Prostate gland (tissue), 2 donors: ENCODE measurements around the gene R3HCC1L. TPM values are rescaled to one million over a fixed set of nuclear protein-coding genes. Genes with fewer than 3 reads are reported as not detected.

Source experiments
- DNase-seq: peaks from one replicate; pipeline ENCODE4 v3.0.0-alpha.2; 2019; ENCODE audit warnings: low spot score
- H3K27ac ChIP-seq, 2 donors: fragments of 200-600 bp; sonication (generic); 2 replicates each; pipeline ENCODE4 v1.5.1; 2017 to 2019
- H3K27me3 ChIP-seq: fragments of 200-600 bp; sonication (generic); replicated peaks from 2 replicates; pipeline ENCODE4 v1.5.1; 2019; ENCODE audit not compliant: insufficient read depth
- H3K36me3 ChIP-seq, 2 donors: fragments of 200-600 bp; sonication (generic); 1 replicate in 1 of 2; 2 replicates in 1 of 2; pipeline versions ENCODE4 v1.5.1 to v1.8.1; 2017 to 2019
- H3K4me1 ChIP-seq: fragments of 200-600 bp; sonication (generic); replicated peaks from 2 replicates; pipeline ENCODE4 v1.5.1; 2019
- H3K4me3 ChIP-seq, 2 donors: fragments of 200-600 bp; sonication (generic); 2 replicates each; pipeline ENCODE4 v1.5.1; 2017 to 2019
- H3K9me3 ChIP-seq: fragments of 200-600 bp; sonication (generic); 2 replicates; pipeline ENCODE4 v1.5.1; 2017
- POLR2A ChIP-seq: fragments of 450-650 bp; IDR thresholded peaks from one replicate; pipeline ENCODE4 v1.6.1; 2016; ENCODE audit warnings: antibody characterized with exemption, mild to moderate bottlenecking
- POLR2AphosphoS5 ChIP-seq: sonication (generic); formaldehyde crosslinking; IDR thresholded peaks from one replicate; pipeline ENCODE4 v1.6.1; 2017; ENCODE audit warnings: antibody characterized with exemption
- WGBS: methylation state at CpG from one replicate; pipeline ENCODE4 v1.1.5; 2018; 5-methylcytosine and 5-hydroxymethylcytosine counted together
- intact Hi-C: fragments of 100-400 bp; cut with DNase I; formaldehyde crosslinking; loops from one replicate; pipeline ENCODE4 v1.14.2; 2022
- total RNA-seq, 2 donors: library from RNA; depleted of rRNA; stranded (reverse); fragments of >200 nt; gene quantifications; one replicate each; pipeline ENCODE4 v1.1.0, GENCODE V29; 2016
- TF ChIP-seq, protein P1 (sequence below), 4 experiments: fragments of 200-600 bp in 2 of 4; fragments of 450-650 bp in 2 of 4; sonication (generic) in 2 of 4; IDR thresholded peaks; 1 replicate in 3 of 4; 2 replicates in 1 of 4; pipeline ENCODE4 v1.5.1; 2016 to 2019; ENCODE audit warnings: antibody characterized with exemption in 4 of 4, mild to moderate bottlenecking in 2 of 4, moderate library complexity in 2 of 4

Gene R3HCC1L
- total RNA-seq, 2 donors from 2014 or later: 14.2 to 26.0 TPM

DNA sequence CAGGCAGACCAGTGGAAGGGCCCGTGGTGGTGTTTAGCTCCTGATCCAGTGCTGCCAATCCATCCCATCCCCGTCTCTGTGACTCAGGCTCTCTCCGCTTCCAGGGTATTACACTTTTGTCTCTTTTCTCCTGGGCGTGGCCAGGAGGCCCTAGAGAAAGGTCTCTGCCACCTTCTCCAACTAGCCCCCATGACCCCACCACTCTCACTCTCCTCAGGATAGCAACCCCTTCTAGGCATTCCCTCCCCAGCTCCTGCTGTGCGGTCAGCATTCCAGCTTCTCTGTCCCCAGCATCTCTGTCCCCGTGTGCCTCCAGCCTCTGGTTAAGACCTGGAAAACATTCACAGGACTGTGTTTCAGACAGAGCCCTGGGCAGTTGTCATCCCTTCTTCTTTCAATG, 36.2 kb upstream of the R3HCC1L start:
- Histone ChIP-seq H3K27ac (no peak overlapping the region), H3K4me3 (no peak overlapping the region), H3K4me1 (no peaks in the 10 kb centered on the region), H3K27me3 (no peaks in the 10 kb centered on the region), H3K9me3 (no peaks in the 10 kb centered on the region), H3K36me3 (no peaks in the 10 kb centered on the region)
- intact Hi-C loops: no loop called here
- TF ChIP-seq POLR2A: no peak
- TF ChIP-seq, protein P1, sequence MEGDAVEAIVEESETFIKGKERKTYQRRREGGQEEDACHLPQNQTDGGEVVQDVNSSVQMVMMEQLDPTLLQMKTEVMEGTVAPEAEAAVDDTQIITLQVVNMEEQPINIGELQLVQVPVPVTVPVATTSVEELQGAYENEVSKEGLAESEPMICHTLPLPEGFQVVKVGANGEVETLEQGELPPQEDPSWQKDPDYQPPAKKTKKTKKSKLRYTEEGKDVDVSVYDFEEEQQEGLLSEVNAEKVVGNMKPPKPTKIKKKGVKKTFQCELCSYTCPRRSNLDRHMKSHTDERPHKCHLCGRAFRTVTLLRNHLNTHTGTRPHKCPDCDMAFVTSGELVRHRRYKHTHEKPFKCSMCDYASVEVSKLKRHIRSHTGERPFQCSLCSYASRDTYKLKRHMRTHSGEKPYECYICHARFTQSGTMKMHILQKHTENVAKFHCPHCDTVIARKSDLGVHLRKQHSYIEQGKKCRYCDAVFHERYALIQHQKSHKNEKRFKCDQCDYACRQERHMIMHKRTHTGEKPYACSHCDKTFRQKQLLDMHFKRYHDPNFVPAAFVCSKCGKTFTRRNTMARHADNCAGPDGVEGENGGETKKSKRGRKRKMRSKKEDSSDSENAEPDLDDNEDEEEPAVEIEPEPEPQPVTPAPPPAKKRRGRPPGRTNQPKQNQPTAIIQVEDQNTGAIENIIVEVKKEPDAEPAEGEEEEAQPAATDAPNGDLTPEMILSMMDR (IDR thresholded peaks at IDR 0.05): no peak
- no peak for TF ChIP-seq POLR2AphosphoS5
- no peak for DNase-seq
- WGBS: 61% methylated on average over 6 of the region's 6 CpGs

DNA sequence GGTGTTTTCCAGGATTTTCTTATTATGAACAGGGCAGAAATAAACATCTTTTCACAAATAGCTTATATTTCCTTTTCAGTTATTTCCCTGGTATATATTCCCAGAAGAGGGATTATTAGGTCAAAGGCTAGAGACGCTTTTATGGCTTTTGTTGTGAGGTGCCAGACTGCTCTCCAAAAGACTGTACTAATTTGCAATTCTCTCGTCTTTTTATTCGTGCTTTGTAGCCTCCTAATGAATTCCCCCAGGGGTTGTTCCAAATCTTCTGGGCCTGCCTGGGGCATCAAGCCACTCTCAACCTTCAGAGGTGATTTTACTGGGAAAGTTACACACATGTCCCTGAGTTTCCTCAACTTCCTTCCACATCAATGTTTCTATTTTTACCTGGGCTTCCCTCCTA, 34.0 kb upstream of the R3HCC1L start:
- TF ChIP-seq POLR2AphosphoS5 (no peak), POLR2A (no peak)
- TF ChIP-seq, protein P1 (IDR thresholded peaks at IDR 0.05): no peak
- no peaks in the 10 kb centered on the region for H3K27me3 ChIP-seq
- WGBS: 54% methylated on average over 3 of the region's 3 CpGs
- no peak for DNase-seq
- no peaks in the 10 kb centered on the region for H3K9me3 ChIP-seq
- H3K36me3 ChIP-seq: no peaks in the 10 kb centered on the region
- H3K4me3 ChIP-seq: no peak overlapping the region
- H3K4me1 ChIP-seq: no peaks in the 10 kb centered on the region
- no peak overlapping the region for H3K27ac ChIP-seq
- intact Hi-C loops: no loop called here

DNA sequence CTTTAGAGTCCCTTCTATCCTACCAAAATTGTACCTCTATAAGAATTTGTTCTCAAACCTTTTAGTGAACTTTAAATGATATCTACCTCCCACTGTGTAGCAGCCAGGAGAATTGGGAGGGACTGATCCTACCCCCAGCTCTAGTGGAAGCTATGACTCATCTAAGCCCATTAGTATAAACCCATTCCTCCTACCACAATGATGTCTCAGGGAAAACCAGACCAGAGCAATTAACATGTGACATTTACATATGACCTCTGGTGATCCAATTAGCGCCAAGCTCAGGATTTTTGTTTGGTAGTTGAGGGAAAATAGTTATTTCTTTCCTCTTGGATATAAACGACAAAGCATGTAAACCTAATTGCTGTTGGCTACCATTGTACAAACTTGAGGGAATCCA, 33.1 kb upstream of the R3HCC1L start:
- H3K4me1 ChIP-seq: no peaks in the 10 kb centered on the region
- TF ChIP-seq, protein P1 (IDR thresholded peaks at IDR 0.05): no peak
- no peak for TF ChIP-seq POLR2A
- no peak for TF ChIP-seq POLR2AphosphoS5
- WGBS: 92% methylated on average over 2 of the region's 2 CpGs
- H3K36me3 ChIP-seq: no peaks in the 10 kb centered on the region
- H3K9me3 ChIP-seq: no peaks in the 10 kb centered on the region
- intact Hi-C loops: no loop called here
- H3K27me3 ChIP-seq: no peaks in the 10 kb centered on the region
- no peak overlapping the region for H3K27ac ChIP-seq
- no peak for DNase-seq
- H3K4me3 ChIP-seq: no peak overlapping the region

DNA sequence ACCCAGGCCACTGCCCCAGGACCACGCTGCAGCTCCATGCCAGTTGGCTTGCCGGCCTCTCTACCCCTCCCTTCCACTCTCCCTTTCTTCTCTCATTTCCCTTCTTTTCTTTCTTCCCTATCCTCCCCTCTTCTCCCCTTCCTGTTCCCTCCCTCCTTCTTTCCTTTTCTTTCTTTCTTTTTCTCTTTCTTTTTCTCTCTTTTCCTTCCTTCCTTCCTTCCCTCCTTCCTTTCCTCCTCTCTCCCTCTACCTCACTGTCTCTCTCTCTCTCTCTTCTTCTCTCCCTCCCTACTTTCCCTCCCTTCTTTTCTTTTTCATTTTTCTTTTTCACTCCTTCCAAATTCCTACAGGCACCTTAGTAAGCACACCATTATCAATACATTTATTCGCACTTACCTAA, 30.3 kb upstream of the R3HCC1L start:
- Histone ChIP-seq H3K36me3 (no peaks in the 10 kb centered on the region), H3K9me3 (no peaks in the 10 kb centered on the region), H3K4me3 (no peak overlapping the region), H3K27ac (no peak overlapping the region), H3K4me1 (no peaks in the 10 kb centered on the region), H3K27me3 (no peaks in the 10 kb centered on the region)
- TF ChIP-seq POLR2A: no peak
- TF ChIP-seq, protein P1 (IDR thresholded peaks at IDR 0.05): no peak
- 83% methylated on average over 3 of the region's 3 CpGs for WGBS
- intact Hi-C loops: no loop called here
- DNase-seq: no peak

DNA sequence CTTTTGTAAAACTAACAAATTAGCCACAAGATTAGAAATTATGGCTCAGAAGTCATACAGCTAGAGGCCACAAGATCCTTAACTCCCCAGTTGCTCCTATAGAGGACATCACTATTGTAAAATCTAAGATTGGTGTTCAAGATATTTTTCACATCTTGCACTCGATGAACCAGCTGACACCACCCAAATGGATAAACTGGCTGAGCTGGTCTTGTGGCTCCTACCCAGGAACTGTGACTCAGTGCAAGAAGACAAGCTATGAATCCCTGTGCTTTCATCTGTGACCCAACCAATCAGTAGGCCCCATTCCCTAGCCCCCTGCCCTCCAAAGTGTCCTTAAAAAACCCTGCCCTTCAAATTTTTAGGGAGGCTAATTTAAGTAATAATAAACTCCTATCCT, 27.9 kb upstream of the R3HCC1L start:
- no peak overlapping the region for H3K4me3 ChIP-seq
- H3K4me1 ChIP-seq: no peaks in the 10 kb centered on the region
- no peak for DNase-seq
- H3K9me3 ChIP-seq: no peaks in the 10 kb centered on the region
- WGBS: 35% methylated on average over 1 of the region's 1 CpG
- H3K27ac ChIP-seq: no peak overlapping the region
- TF ChIP-seq POLR2AphosphoS5 (no peak), POLR2A (no peak)
- TF ChIP-seq, protein P1 (IDR thresholded peaks at IDR 0.05): no peak
- H3K27me3 ChIP-seq: no peaks in the 10 kb centered on the region
- H3K36me3 ChIP-seq: no peaks in the 10 kb centered on the region
- intact Hi-C loops: no loop called here
